Trophoblast cell (in vitro differentiated cells and primary cell): ENCODE measurements around the gene TBCCD1.

ENCODE experiments used
- DNase-seq, 2 donors: peaks; one replicate each; pipeline ENCODE4 v3.0.0-alpha.2; 2016
- H2AFZ ChIP-seq: 2 replicates; pipeline ENCODE4 v1.6.1; 2013; ENCODE audit warnings: low read length, moderate library complexity, mild to moderate bottlenecking; ENCODE audit not compliant: insufficient read depth, poor library complexity
- H2AK5ac ChIP-seq: 2 replicates; pipeline ENCODE4 v1.6.1; 2013; ENCODE audit warnings: mild to moderate bottlenecking, low read length
- H2BK120ac ChIP-seq: 2 replicates; pipeline ENCODE4 v1.6.1; 2013; ENCODE audit warnings: low read length, mild to moderate bottlenecking, moderate library complexity; ENCODE audit not compliant: insufficient read depth, poor library complexity
- H2BK12ac ChIP-seq: 2 replicates; pipeline ENCODE4 v1.6.1; 2013; ENCODE audit warnings: mild to moderate bottlenecking, low read length, moderate library complexity
- H2BK5ac ChIP-seq: 2 replicates; pipeline ENCODE4 v1.6.1; 2013; ENCODE audit warnings: low read length, low read depth, moderate library complexity, mild to moderate bottlenecking; ENCODE audit not compliant: poor library complexity
- H3K14ac ChIP-seq: 2 replicates; pipeline ENCODE4 v1.6.1; 2013; ENCODE audit warnings: mild to moderate bottlenecking, low read length
- H3K18ac ChIP-seq: 2 replicates; pipeline ENCODE4 v1.6.1; 2013; ENCODE audit warnings: mild to moderate bottlenecking, low read length
- H3K23ac ChIP-seq: 2 replicates; pipeline ENCODE4 v1.6.1; 2013; ENCODE audit warnings: low read length
- H3K27ac ChIP-seq: 2 replicates; pipeline ENCODE4 v1.5.1; 2013; ENCODE audit warnings: low read depth, mild to moderate bottlenecking, inconsistent platforms, low read length, moderate library complexity
- H3K27me3 ChIP-seq: 2 replicates; pipeline ENCODE4 v1.6.1; 2013; ENCODE audit warnings: inconsistent platforms, mild to moderate bottlenecking, low read length, moderate library complexity; ENCODE audit not compliant: insufficient read depth
- H3K36me3 ChIP-seq, 2 experiments: 1 replicate in 1 of 2; 2 replicates in 1 of 2; pipeline ENCODE4 v1.6.1; 2013; ENCODE audit warnings: low read length in 2 of 2, mild to moderate bottlenecking in 2 of 2, moderate library complexity in 1 of 2; ENCODE audit not compliant: insufficient read depth in 2 of 2, control insufficient read depth in 1 of 2
- H3K4ac ChIP-seq: 2 replicates; pipeline ENCODE4 v1.6.1; 2013; ENCODE audit warnings: low read depth, mild to moderate bottlenecking, low read length, moderate library complexity
- H3K4me1 ChIP-seq, 2 experiments: 1 replicate in 1 of 2; 2 replicates in 1 of 2; pipeline ENCODE4 v1.6.1; 2013; ENCODE audit warnings: low read length in 2 of 2, mild to moderate bottlenecking in 2 of 2, moderate library complexity in 1 of 2; ENCODE audit not compliant: insufficient read depth in 2 of 2, control insufficient read depth in 1 of 2
- H3K4me2 ChIP-seq: 2 replicates; pipeline ENCODE4 v1.6.1; 2013; ENCODE audit warnings: inconsistent platforms, mild to moderate bottlenecking, low read length, moderate library complexity
- H3K4me3 ChIP-seq: 2 replicates; pipeline ENCODE4 v1.5.1; 2013; ENCODE audit warnings: mild to moderate bottlenecking, low read depth, low read length, inconsistent platforms
- H3K79me1 ChIP-seq: one replicate; pipeline ENCODE4 v1.6.1; 2013; ENCODE audit warnings: low read length
- H3K79me2 ChIP-seq: 2 replicates; pipeline ENCODE4 v1.6.1; 2013; ENCODE audit warnings: low read length, mild to moderate bottlenecking; ENCODE audit not compliant: control insufficient read depth, insufficient read depth, poor library complexity
- H3K9ac ChIP-seq: 2 replicates; pipeline ENCODE4 v1.6.1; 2013; ENCODE audit warnings: mild to moderate bottlenecking, low read length
- H3K9me3 ChIP-seq: 2 replicates; pipeline ENCODE4 v1.6.1; 2013; ENCODE audit warnings: low read depth, mild to moderate bottlenecking, control low read depth, inconsistent platforms, low read length; ENCODE audit not compliant: insufficient read depth
- H4K12ac ChIP-seq: 2 replicates; pipeline ENCODE4 v1.6.1; 2013; ENCODE audit warnings: low read depth, mild to moderate bottlenecking, low read length, moderate library complexity
- H4K8ac ChIP-seq: 2 replicates; pipeline ENCODE4 v1.6.1; 2013; ENCODE audit warnings: low read depth, mild to moderate bottlenecking, low read length, moderate library complexity
- H4K91ac ChIP-seq: one replicate; pipeline ENCODE4 v1.6.1; 2013; ENCODE audit warnings: low read depth, mild to moderate bottlenecking, low read length, moderate library complexity
- WGBS: extraction: QIAGEN DNeasy Blood & Tissue Kit; methylation state at CpG from one replicate; pipeline ENCODE4 v1.1.7; 2013; ENCODE audit warnings: missing lambda C conversion rate; ENCODE audit not compliant: insufficient read length, insufficient coverage; ENCODE audit errors: extremely low coverage; 5-methylcytosine and 5-hydroxymethylcytosine counted together

Gene TBCCD1

DNA sequence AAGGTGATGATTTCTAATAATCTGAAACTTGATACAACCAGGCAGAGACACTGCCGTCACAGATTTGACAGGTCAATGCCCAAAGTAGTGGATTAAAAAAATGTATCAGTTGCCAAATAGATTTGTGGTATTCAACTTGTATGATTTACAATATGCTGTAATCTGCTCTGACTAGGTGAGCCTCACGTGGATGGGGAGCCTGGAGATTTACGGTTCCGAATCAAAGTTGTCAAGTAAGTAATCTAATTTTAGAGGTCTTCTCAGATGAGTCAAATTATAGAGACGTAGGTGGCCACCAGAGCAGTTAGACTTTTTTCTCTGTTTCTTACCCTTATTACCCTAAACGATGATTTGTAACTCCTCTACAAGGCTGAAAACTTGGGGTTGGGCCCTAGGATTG, 15.4 kb upstream of the TBCCD1 start:
- Histone ChIP-seq H3K27me3 (no peaks in the 10 kb centered on the region), H2AK5ac (no peak overlapping the region), H4K8ac (no peak overlapping the region), H3K9ac (no peak overlapping the region), H2BK12ac (no peak overlapping the region), H3K79me2 (no peaks in the 10 kb centered on the region), H3K4me1 (no peaks in the 10 kb centered on the region), H3K18ac (no peak overlapping the region), H3K4ac (no peak overlapping the region), H2AFZ (no peak overlapping the region), H3K9me3 (no peaks in the 10 kb centered on the region), H3K23ac (no peak overlapping the region), H2BK5ac (no peak overlapping the region), H2BK120ac (no peak overlapping the region), H3K14ac (no peak overlapping the region), H3K79me1 (no peaks in the 10 kb centered on the region), H3K36me3 (peaks cover 5 to 30% of the 10 kb centered on the region in 2 experiments), H4K12ac (no peak overlapping the region), H3K4me2 (no peak overlapping the region), H3K27ac (no peak overlapping the region), H3K4me3 (no peak overlapping the region), H4K91ac (no peak overlapping the region)
- DNase-seq, result no peak
- WGBS, result no CpG with 5 or more reads among the region's 6 CpGs

DNA sequence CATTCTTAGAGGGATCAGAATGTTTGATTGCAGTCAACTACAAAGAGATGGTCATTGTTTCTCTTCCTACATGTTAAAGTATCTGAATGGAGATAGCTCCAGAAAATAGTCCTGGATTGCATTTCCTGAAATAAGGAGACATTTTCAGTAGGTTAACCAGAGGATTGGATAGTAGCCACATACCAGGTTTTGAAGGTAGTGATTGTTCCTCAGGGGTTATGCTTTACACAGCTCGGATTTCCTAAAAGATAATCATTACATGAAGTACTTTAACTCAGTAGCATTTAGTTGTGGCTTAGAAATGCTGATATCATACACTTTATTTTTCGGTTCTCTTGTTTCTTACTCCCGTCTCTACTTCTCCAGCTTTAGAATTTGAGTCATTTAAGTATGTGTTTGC, 13.6 kb upstream of the TBCCD1 start:
- no peak overlapping the region for H2AK5ac ChIP-seq
- no peaks in the 10 kb centered on the region for H3K9me3 ChIP-seq
- H3K9ac ChIP-seq, result no peak overlapping the region
- no peak overlapping the region for H2BK120ac ChIP-seq
- H3K27ac ChIP-seq, result no peak overlapping the region
- H3K14ac ChIP-seq, result no peak overlapping the region
- H4K91ac ChIP-seq, result no peak overlapping the region
- no peaks in the 10 kb centered on the region for H3K79me2 ChIP-seq
- no peak overlapping the region for H2BK5ac ChIP-seq
- WGBS, result no CpG with 5 or more reads among the region's 3 CpGs
- no peak overlapping the region for H3K23ac ChIP-seq
- H3K4me1 ChIP-seq, result no peaks in the 10 kb centered on the region
- no peak overlapping the region for H3K18ac ChIP-seq
- no peak overlapping the region for H3K4me2 ChIP-seq
- H3K36me3 ChIP-seq, result peaks cover 5 to 37% of the 10 kb centered on the region in 2 experiments
- no peak overlapping the region for H2BK12ac ChIP-seq
- no peak overlapping the region for H4K12ac ChIP-seq
- H3K4me3 ChIP-seq, result no peak overlapping the region
- H3K4ac ChIP-seq, result no peak overlapping the region
- no peak overlapping the region for H2AFZ ChIP-seq
- no peaks in the 10 kb centered on the region for H3K79me1 ChIP-seq
- no peaks in the 10 kb centered on the region for H3K27me3 ChIP-seq
- DNase-seq, result no peak
- H4K8ac ChIP-seq, result no peak overlapping the region

DNA sequence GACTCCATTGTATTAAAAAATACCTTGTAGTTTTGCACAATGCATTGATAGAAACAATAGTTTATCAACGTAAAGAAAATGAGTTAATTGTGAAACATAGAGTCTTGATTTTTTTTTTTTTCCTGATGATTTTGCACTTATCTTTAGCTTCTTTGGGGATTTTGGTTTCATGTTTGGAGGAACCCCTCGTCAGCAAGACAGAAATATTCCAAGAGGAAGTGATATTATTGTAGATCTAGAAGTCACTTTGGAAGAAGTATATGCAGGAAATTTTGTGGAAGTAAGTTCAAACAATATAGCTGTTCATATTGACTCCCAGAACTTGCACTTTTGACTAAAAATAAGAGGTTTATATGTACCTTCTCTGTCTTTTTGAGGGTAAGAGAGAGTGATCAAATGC, 10.4 kb upstream of the TBCCD1 start:
- Histone ChIP-seq H4K12ac (no peak overlapping the region), H3K36me3 (peaks cover 6 to 24% of the 10 kb centered on the region in 2 experiments), H3K27me3 (no peaks in the 10 kb centered on the region), H3K79me1 (no peaks in the 10 kb centered on the region), H2AFZ (no peak overlapping the region), H3K4me3 (no peak overlapping the region), H2BK120ac (no peak overlapping the region), H2AK5ac (no peak overlapping the region), H2BK12ac (no peak overlapping the region), H3K23ac (no peak overlapping the region), H3K27ac (no peak overlapping the region), H3K4ac (no peak overlapping the region), H3K18ac (no peak overlapping the region), H3K4me1 (no peaks in the 10 kb centered on the region), H3K4me2 (no peak overlapping the region), H4K8ac (no peak overlapping the region), H4K91ac (no peak overlapping the region), H3K9me3 (no peaks in the 10 kb centered on the region), H3K79me2 (no peaks in the 10 kb centered on the region), H3K14ac (no peak overlapping the region), H3K9ac (no peak overlapping the region), H2BK5ac (no peak overlapping the region)
- WGBS, result no CpG with 5 or more reads among the region's 2 CpGs
- no peak for DNase-seq

DNA sequence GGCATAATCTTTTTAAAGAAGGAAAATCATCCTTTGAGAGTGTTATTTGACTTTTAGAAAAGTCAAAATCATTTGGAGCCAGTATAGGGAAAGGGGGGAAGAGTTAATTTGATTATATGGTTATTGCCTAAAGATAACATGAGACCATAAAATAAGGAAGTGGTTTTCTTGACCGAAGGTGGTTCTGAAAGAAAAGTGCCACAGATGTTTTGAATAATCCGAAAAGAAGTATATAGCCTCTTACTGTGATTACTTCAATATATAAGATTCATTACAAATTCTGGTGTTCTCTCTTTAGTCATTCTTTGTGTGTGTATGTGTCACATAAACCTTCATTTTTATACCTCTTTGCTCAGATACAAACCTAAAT, 4.5 kb upstream of the TBCCD1 start:
- Histone ChIP-seq H2AFZ (no peak overlapping the region), H3K9ac (no peak overlapping the region), H3K18ac (no peak overlapping the region), H3K36me3 (peaks cover 2 to 14% of the 10 kb centered on the region in 2 experiments), H2BK120ac (no peak overlapping the region), H2AK5ac (no peak overlapping the region), H3K4me2 (peak overlapping the region; percentile 100), H3K79me2 (peaks cover 11% of the 10 kb centered on the region), H4K8ac (no peak overlapping the region), H3K27ac (no peak overlapping the region), H3K4me3 (no peak overlapping the region), H3K4ac (no peak overlapping the region), H3K9me3 (peaks cover 5% of the 10 kb centered on the region), H4K12ac (no peak overlapping the region), H3K79me1 (peaks cover 7% of the 10 kb centered on the region), H4K91ac (no peak overlapping the region), H3K14ac (no peak overlapping the region), H2BK12ac (no peak overlapping the region), H3K27me3 (no peaks in the 10 kb centered on the region), H2BK5ac (no peak overlapping the region), H3K23ac (no peak overlapping the region), H3K4me1 (peaks cover 3 to 9% of the 10 kb centered on the region in 2 experiments)
- no CpG with 5 or more reads among the region's 2 CpGs for WGBS
- DNase-seq, result no peak
